GM12873 (cell line): Measurements from ENCODE around the gene NACA.

Experiments
- TF ChIP-seq, protein P1 (sequence below): IDR thresholded peaks from 2 replicates; pipeline ENCODE4 v1.5.1; 2012; ENCODE audit warnings: low read depth, mild to moderate bottlenecking, moderate library complexity, low read length, control low read depth; ENCODE audit not compliant: insufficient read depth; ENCODE audit errors: missing control alignments

NACA gene

DNA sequence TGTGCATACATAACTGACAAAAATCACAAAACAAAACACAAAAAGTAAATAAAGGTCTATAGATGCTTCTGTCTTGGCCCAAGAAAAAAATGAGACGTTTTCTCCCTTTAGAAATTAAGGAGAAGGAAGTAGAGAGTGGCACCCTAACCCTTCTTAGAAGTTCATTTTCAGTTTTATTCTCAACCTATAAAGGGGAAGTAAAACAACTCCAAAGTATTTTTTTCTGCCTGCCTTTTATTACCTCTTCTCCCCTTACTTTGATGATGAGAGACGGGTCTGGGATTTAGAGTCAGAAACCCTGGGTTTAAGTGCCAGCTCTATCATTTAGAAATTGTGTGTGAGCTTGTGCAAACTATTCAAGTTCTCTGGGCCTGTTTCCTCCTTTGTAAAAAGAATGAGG lies 24.3 kb upstream of the NACA start:
- TF ChIP-seq, protein P1, sequence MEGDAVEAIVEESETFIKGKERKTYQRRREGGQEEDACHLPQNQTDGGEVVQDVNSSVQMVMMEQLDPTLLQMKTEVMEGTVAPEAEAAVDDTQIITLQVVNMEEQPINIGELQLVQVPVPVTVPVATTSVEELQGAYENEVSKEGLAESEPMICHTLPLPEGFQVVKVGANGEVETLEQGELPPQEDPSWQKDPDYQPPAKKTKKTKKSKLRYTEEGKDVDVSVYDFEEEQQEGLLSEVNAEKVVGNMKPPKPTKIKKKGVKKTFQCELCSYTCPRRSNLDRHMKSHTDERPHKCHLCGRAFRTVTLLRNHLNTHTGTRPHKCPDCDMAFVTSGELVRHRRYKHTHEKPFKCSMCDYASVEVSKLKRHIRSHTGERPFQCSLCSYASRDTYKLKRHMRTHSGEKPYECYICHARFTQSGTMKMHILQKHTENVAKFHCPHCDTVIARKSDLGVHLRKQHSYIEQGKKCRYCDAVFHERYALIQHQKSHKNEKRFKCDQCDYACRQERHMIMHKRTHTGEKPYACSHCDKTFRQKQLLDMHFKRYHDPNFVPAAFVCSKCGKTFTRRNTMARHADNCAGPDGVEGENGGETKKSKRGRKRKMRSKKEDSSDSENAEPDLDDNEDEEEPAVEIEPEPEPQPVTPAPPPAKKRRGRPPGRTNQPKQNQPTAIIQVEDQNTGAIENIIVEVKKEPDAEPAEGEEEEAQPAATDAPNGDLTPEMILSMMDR: no peak

DNA sequence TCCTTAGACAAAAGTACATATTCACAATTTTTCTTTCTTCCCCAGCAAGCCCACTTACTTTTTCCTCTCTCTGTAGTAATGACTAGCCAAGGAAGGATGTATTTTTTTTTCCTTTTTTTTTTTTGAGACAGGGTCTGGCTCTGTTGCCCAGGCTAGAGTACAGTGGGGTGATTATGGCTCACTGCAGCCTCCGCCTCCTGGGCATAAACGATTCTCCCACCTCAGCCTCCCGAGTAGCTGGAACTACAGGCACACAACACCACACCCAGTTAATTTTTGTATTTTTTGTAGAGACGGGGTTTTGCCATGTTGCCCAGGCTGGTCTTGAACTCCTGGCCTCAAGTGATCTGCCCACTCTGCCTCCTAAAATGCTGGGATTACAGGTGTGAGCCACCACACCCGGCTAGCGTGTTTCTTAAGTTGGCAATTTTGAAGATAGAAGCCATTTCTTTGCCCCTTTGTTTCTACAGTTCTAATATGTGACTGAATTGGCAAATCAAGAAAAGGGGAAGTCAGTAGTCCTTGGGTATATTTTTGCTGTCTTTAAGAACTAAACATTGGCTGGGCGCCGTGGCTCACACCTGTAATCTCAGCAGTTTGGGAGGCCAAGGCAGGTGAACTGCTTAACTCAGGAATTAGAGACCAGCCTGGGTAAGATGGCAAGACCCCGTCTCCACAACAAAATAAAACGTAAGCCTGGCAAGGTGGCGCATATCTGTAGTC lies 3.2 kb upstream of the NACA start:
- TF ChIP-seq, protein P1: no peak

DNA sequence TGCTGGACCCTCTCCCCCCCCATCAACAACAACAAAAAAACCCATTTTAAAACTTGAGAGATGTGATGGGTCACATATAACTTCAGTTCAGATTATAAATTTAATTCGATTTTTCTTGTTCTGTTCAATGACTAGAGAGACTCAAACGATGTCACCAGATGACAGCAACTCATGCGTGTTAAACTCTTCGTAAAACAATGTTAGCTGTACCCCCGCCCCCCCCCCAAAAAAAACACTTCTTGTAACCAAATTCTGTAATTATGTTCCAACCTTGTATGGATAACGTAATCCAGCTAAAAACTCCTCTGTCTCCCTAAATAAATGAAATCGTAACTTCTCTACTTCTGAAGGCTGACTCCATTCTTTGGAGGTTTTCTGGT lies 614 bp upstream of the NACA start:
- TF ChIP-seq, protein P1: no peak

DNA sequence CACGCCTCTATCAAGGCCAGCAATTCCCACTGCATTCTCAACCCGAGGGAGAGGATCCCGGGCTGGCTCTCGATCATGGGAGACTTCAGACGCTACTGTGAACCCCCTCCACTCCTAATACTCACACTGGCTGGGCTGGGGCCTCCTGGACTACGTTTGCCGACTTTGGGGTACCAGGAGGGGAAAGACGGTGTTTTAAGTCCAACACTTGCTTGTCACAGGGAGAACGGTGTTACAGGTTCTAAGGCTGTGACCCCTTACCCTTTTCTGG lies 463 bp downstream of the NACA start:
- TF ChIP-seq, protein P1: no peak

DNA sequence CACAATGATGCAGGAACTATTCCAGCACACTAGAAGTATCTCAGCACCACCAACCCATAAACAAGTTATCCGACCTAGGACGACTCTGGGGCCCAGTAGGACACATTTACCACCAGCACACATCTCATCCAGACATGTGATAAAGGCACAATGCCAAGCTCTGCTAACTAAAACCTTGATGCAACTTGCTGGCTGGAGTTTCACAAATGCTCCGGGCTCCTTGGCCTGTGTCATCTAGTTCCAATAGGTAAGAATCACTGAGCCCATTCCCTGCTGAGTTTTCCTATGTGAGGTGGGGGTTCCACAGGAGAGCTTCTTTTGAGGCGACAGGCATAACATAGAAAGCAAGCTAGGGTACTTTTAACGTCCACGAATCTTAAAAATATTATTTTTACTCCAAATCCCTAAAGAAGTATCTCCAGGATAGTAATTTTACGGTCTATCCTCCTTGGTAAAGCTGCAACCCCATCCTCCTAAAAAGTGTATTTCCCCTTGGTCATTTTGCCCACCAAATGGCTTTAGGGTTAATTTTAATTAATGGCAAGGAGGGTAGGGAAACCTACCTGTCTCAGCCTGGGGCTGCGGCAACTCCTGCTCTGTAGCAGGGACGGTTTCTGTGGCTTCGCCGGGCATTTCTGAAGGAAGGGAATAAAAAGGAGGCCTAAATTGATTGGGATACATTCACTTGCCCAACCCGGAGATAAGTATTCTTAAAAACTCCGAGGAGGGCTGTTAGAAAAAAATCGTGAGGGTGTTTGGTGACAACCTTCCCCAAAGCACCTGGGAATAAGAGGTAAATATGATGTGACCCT lies 1.0 kb downstream of the NACA start:
- TF ChIP-seq, protein P1: no peak

DNA sequence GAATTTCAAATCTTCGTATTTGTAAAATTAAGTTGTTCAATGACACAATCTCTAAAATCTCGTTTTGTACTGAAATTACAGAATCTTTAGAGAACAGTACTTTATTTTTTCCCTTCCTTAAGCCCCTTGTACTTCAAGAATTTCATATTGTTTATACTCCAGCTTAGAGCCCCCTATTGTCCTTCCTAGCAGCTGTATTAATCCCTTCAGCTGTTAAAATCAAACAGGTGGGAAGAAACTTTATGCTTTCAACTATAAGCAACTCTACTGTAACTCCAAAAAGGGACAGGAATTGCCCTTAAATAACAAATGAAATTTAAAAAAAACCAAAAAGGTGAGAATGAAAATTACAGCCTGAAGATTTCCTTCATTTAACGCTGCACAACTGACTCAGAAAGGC lies 1.7 kb downstream of the NACA start:
- TF ChIP-seq, protein P1: no peak

DNA sequence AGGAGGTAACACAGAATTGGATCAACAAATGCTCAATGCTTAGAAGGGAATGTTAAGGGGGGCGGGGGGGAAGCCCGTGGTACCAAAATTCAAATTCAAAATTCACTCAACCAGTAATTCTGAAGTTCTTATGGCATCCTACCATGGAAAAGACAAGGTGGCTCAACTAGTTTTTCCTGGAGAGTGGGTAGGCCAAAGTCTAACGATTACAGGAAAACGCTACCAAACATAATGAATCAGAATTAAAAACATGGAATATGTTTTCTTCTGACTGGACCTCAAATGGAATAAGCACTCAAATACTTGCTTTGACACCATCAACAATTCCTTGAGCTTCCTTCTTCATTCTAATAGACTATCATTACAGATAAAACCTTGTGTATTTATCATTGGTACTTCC lies 2.3 kb downstream of the NACA start:
- TF ChIP-seq, protein P1: no peak
